Esophagus muscularis mucosa (tissue), 4 donors: ENCODE data around the gene ITPR2.

Source experiments
- CTCF ChIP-seq, 3 experiments: fragments of 200-600 bp in 2 of 3; fragments of 450-650 bp in 1 of 3; sonication (generic) in 2 of 3; IDR thresholded peaks; one replicate each; pipeline ENCODE4 v1.5.1; 2017 to 2019; ENCODE audit warnings: antibody characterized with exemption in 3 of 3, mild to moderate bottlenecking in 2 of 3, moderate library complexity in 1 of 3
- EP300 ChIP-seq: sonication (generic); formaldehyde crosslinking; IDR thresholded peaks from one replicate; pipeline ENCODE4 v1.6.1; 2017; ENCODE audit warnings: antibody characterized with exemption
- POLR2A ChIP-seq: fragments of 450-650 bp; IDR thresholded peaks from one replicate; pipeline ENCODE4 v1.6.1; 2017; ENCODE audit warnings: antibody characterized with exemption, moderate library complexity, mild to moderate bottlenecking, low read depth
- POLR2AphosphoS5 ChIP-seq, 2 donors: sonication (generic); formaldehyde crosslinking; IDR thresholded peaks; one replicate each; pipeline ENCODE4 v1.6.1; 2017; ENCODE audit warnings: antibody characterized with exemption in 2 of 2

- TF ChIP-seq CTCF (IDR thresholded peaks at IDR 0.05): no peak
- TF ChIP-seq POLR2A: no peak
- TF ChIP-seq POLR2AphosphoS5 (IDR thresholded peaks at IDR 0.05): no peak
- no peak for TF ChIP-seq EP300
Observed at GRCh38 chr12:26754148-26754547, 78.8 kb downstream of the ITPR2 start.
